NT2/D1 (cell line): Measurements from ENCODE around the gene PRG3.

Source experiments
- DNase-seq: peaks from one replicate; pipeline ENCODE4 v3.0.0-alpha.2; 2011; ENCODE audit warnings: low read depth, low spot score
- H3K27me3 ChIP-seq: 2 replicates; pipeline ENCODE4 v1.6.0; 2011; ENCODE audit warnings: mild to moderate bottlenecking; ENCODE audit not compliant: insufficient read length, insufficient read depth
- H3K36me3 ChIP-seq: 2 replicates; pipeline ENCODE4 v1.6.1; 2011; ENCODE audit warnings: mild to moderate bottlenecking, low read length, mixed read lengths; ENCODE audit not compliant: insufficient read depth, insufficient read length
- H3K4me1 ChIP-seq: 2 replicates; pipeline ENCODE4 v1.5.1; 2011; ENCODE audit not compliant: insufficient read depth, insufficient read length
- H3K4me3 ChIP-seq: 2 replicates; pipeline ENCODE4 v1.5.1; 2011; ENCODE audit warnings: low read depth; ENCODE audit not compliant: insufficient read length
- H3K9ac ChIP-seq: 2 replicates; pipeline ENCODE4 v1.6.0; 2011; ENCODE audit warnings: low read depth; ENCODE audit not compliant: insufficient read length
- H3K9me3 ChIP-seq: 2 replicates; pipeline ENCODE4 v1.5.1; 2011; ENCODE audit warnings: mild to moderate bottlenecking, low read length; ENCODE audit not compliant: insufficient read depth
- SUZ12 ChIP-seq: IDR thresholded peaks from 2 replicates; pipeline ENCODE4 v1.6.1; 2011; ENCODE audit not compliant: insufficient read length, insufficient read depth; ENCODE audit errors: extremely low read depth
- YY1 ChIP-seq: IDR thresholded peaks from 2 replicates; pipeline ENCODE4 v1.6.1; 2011; ENCODE audit not compliant: insufficient read length, insufficient read depth
- ZNF274 ChIP-seq: IDR thresholded peaks from 2 replicates; pipeline ENCODE4 v1.6.1; 2011; ENCODE audit warnings: mild to moderate bottlenecking, low read depth, low read length

Gene PRG3

DNA sequence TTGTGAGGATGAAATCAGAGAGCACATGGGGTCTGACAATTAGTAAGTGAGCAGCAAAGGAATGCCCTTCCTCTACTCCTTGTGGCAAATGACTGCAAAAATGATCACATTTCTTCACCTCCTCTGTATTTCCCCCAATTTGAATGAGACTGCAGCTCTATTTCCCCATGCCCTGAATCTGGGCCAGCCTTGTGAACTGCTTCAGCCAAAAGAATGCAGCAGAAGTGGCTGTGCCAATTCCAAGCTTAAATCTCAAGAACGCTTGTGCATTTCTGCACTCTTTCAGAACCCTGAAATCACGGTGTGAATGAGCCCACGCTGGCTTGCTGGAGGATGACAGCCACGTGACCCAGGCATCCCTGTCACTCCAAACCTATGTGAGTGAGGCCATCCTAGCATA, 36.1 kb upstream of the PRG3 start:
- H3K9ac ChIP-seq, result no peak overlapping the region
- no peaks in the 10 kb centered on the region for H3K4me1 ChIP-seq
- H3K4me3 ChIP-seq, result no peak overlapping the region
- H3K36me3 ChIP-seq, result peaks cover 79% of the 10 kb centered on the region
- no peaks in the 10 kb centered on the region for H3K9me3 ChIP-seq
- no peak for DNase-seq
- no peaks in the 10 kb centered on the region for H3K27me3 ChIP-seq
- TF ChIP-seq ZNF274 (no peak), YY1 (no peak), SUZ12 (no peak)

GRCh38 chr11:57416436-57416835, 35.5 kb upstream of the PRG3 start:
- no peak for TF ChIP-seq SUZ12
- no peak for TF ChIP-seq ZNF274
- no peak for TF ChIP-seq YY1
- no peak overlapping the region for H3K4me3 ChIP-seq
- no peaks in the 10 kb centered on the region for H3K4me1 ChIP-seq
- DNase-seq, result no peak
- no peaks in the 10 kb centered on the region for H3K9me3 ChIP-seq
- no peak overlapping the region for H3K9ac ChIP-seq
- peaks cover 74% of the 10 kb centered on the region for H3K36me3 ChIP-seq
- no peaks in the 10 kb centered on the region for H3K27me3 ChIP-seq

DNA sequence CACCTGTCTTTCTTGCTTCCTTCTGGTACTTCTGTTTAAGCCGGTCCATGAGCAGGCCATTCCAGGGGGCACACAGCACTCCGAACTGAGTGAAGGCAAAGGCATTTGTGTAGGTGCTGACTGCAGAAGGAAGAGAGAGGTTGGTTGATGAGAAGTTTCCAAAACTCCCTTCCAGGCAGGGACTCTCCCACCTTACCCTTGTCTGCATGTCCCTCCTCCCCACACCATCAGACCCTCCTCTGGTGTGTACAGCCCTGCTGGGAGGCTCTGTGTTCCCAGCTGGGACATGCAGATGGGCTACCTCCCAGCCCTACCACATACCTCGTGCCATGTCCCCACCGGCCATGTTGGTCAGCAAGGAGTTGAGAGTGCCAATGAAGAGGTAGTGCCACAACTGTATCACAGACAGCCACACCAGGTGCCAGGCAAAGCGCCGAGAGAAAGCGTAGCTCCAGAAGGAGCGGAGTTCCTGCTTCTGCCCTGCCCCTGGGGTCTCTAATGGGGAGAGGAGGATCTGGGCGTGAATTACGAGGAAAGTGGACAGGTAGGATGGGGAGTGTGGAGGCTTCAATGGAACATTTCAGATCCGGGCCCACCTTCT, 33.8 kb upstream of the PRG3 start:
- Histone ChIP-seq H3K9me3 (no peaks in the 10 kb centered on the region), H3K36me3 (peaks cover 67% of the 10 kb centered on the region), H3K27me3 (no peaks in the 10 kb centered on the region), H3K9ac (no peak overlapping the region), H3K4me3 (no peak overlapping the region), H3K4me1 (no peaks in the 10 kb centered on the region)
- TF ChIP-seq ZNF274 (no peak), YY1 (no peak), SUZ12 (no peak)
- no peak for DNase-seq

DNA sequence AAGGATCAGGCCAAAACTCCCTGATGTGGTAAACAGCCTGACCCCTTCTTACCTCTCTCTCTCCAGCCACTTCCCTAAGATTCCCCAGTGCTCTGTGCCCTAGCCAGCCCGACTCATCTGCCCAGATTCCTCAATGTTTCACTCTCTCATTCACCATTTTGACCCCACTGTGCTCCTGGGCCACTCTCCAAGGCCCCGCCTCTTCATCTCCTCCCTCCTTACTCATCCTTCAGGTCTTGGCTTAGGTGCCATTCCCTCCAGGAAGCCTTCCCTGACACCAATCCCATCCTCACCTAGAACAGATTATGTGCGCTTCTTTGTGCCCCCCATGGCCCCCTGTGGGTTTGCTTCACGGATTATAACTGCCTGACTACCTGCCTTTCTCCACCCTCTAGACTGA, 32.7 kb upstream of the PRG3 start:
- DNase-seq, result no peak
- no peak for TF ChIP-seq ZNF274
- no peak for TF ChIP-seq SUZ12
- TF ChIP-seq YY1, result no peak
- no peak overlapping the region for H3K9ac ChIP-seq
- no peaks in the 10 kb centered on the region for H3K27me3 ChIP-seq
- no peak overlapping the region for H3K4me3 ChIP-seq
- H3K36me3 ChIP-seq, result peaks cover 72% of the 10 kb centered on the region
- no peaks in the 10 kb centered on the region for H3K9me3 ChIP-seq
- H3K4me1 ChIP-seq, result no peaks in the 10 kb centered on the region

DNA sequence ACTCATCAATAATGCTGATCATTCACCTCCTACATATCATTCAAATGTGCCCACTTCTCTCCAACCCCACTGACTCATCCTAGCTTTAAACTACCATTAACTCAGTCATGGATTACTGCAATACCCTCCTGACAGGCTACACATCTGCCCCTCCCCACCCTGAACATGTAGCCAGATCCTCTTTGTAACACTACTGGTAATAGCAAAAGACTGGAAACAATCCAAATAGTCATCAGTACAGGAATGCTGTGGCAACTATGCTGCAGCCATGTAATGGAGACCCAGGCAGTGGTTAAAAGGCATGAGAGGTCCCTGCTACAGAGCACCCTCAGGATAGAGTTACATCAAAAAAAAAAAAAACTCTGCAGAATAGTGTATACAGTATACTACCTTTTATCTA, 29.3 kb upstream of the PRG3 start:
- TF ChIP-seq YY1, result no peak
- no peak for TF ChIP-seq ZNF274
- TF ChIP-seq SUZ12, result no peak
- peaks cover 5% of the 10 kb centered on the region for H3K4me1 ChIP-seq
- no peak overlapping the region for H3K4me3 ChIP-seq
- no peak overlapping the region for H3K9ac ChIP-seq
- no peak for DNase-seq
- H3K36me3 ChIP-seq, result peaks cover 63% of the 10 kb centered on the region
- H3K9me3 ChIP-seq, result no peaks in the 10 kb centered on the region
- H3K27me3 ChIP-seq, result no peaks in the 10 kb centered on the region

GRCh38 chr11:57409321-57410100, 28.6 kb upstream of the PRG3 start:
- Histone ChIP-seq H3K9me3 (no peaks in the 10 kb centered on the region), H3K4me3 (no peak overlapping the region), H3K27me3 (no peaks in the 10 kb centered on the region), H3K4me1 (peaks cover 5% of the 10 kb centered on the region), H3K9ac (no peak overlapping the region), H3K36me3 (peaks cover 56% of the 10 kb centered on the region)
- no peak for TF ChIP-seq SUZ12
- TF ChIP-seq YY1, result no peak
- no peak for TF ChIP-seq ZNF274
- DNase-seq, result no peak

GRCh38 chr11:57408771-57409170, 27.8 kb upstream of the PRG3 start:
- Histone ChIP-seq H3K9ac (no peak overlapping the region), H3K4me3 (no peak overlapping the region), H3K9me3 (no peaks in the 10 kb centered on the region), H3K36me3 (peaks cover 48% of the 10 kb centered on the region), H3K4me1 (peaks cover 5% of the 10 kb centered on the region), H3K27me3 (no peaks in the 10 kb centered on the region)
- no peak for DNase-seq
- no peak for TF ChIP-seq YY1
- no peak for TF ChIP-seq SUZ12
- TF ChIP-seq ZNF274, result no peak

GRCh38 chr11:57407941-57408475, 27.1 kb upstream of the PRG3 start:
- no peak for DNase-seq
- H3K4me3 ChIP-seq, result no peak overlapping the region
- H3K36me3 ChIP-seq, result peaks cover 43% of the 10 kb centered on the region
- no peaks in the 10 kb centered on the region for H3K27me3 ChIP-seq
- H3K9me3 ChIP-seq, result no peaks in the 10 kb centered on the region
- no peak overlapping the region for H3K9ac ChIP-seq
- TF ChIP-seq YY1, result no peak
- no peak for TF ChIP-seq ZNF274
- no peak for TF ChIP-seq SUZ12
- H3K4me1 ChIP-seq, result peaks cover 5% of the 10 kb centered on the region
